HepG2 (cell line): ENCODE results near the gene YKT6. TPM values are rescaled to one million over a fixed set of nuclear protein-coding genes. Genes with fewer than 3 reads are reported as not detected.

Source experiments
- ATAC-seq: fragments of 200-7000 bp; cut with Tn5 transposase; 3 replicates; pipeline ENCODE4 v1.9.1; 2020; ENCODE audit warnings: mild to moderate bottlenecking, moderate library complexity
- BruUV-seq: library from RNA; stranded (reverse); fragments of 400-500 nt; replicated peaks from 2 replicates; lab custom pipeline; 2021; lab: Mats Ljungman, UMichigan
- CTCF ChIA-PET: fragments of 300-600 bp; formaldehyde crosslinking; extraction: SDS; loops from one replicate; lab custom pipeline; 2021; ENCODE audit warnings: low total read pairs, inconsistent platforms, low intra/inter-chr PET ratio; lab: Yijun Ruan, JAX
- POLR2A ChIA-PET: fragments of 350-600 bp; sonication (Branson Sonifier 250); formaldehyde crosslinking; loops from one replicate; lab custom pipeline; 2020; ENCODE audit warnings: antibody characterized with exemption, inconsistent platforms; lab: Yijun Ruan, JAX
- DNase-seq: peaks from one replicate; pipeline ENCODE4 v3.0.0-alpha.2; 2015; ENCODE audit warnings: low spot score
- FAIRE-seq: peaks from 3 replicates; lab custom pipeline; 2011; peaks lifted over from hg19 to GRCh38; lab: Jason Lieb, UNC
- H2AFZ ChIP-seq: one replicate; pipeline ENCODE4 v1.6.1; 2011; ENCODE audit warnings: low read length, inconsistent platforms
- H3K27ac ChIP-seq: fragments of 300-600 bp; 3 replicates; pipeline ENCODE4 v1.8.0; 2011; ENCODE audit warnings: mixed run types, mild to moderate bottlenecking, mixed read lengths, low read length, inconsistent platforms; ENCODE audit not compliant: insufficient read depth; ENCODE audit errors: extremely low read length
- H3K27me3 ChIP-seq, 2 experiments: fragments of 200-600 bp in 1 of 2; 2 replicates in 1 of 2; 3 replicates in 1 of 2; pipeline versions ENCODE4 v1.6.0 to v1.8.0; 2011; ENCODE audit warnings: low read length in 2 of 2, mild to moderate bottlenecking in 2 of 2, moderate library complexity in 2 of 2, inconsistent platforms in 1 of 2; ENCODE audit not compliant: insufficient read depth in 2 of 2, control insufficient read depth in 1 of 2
- H3K36me3 ChIP-seq, 2 experiments: fragments of 200-600 bp in 1 of 2; replicated peaks in 1 of 2; 2 replicates in 1 of 2; 3 replicates in 1 of 2; pipeline versions ENCODE4 v1.5.1 to v1.8.0; 2011; ENCODE audit warnings: low read length in 2 of 2, inconsistent platforms in 1 of 2; ENCODE audit not compliant: insufficient read depth in 2 of 2, control insufficient read depth in 1 of 2
- H3K4me1 ChIP-seq: 2 replicates; pipeline ENCODE4 v1.5.1; 2012; ENCODE audit warnings: low read length, inconsistent platforms; ENCODE audit not compliant: insufficient read depth
- H3K4me2 ChIP-seq: 2 replicates; pipeline ENCODE4 v1.6.0; 2011; ENCODE audit warnings: low read depth, low read length, inconsistent platforms
- H3K4me3 ChIP-seq, 3 experiments: fragments of 200-600 bp in 1 of 3; sonication (generic), shearing (Covaris generic) in 1 of 3; replicated peaks in 1 of 3; 2 replicates each; pipeline ENCODE4 v1.5.1; 2011 to 2016; ENCODE audit warnings: low read length in 3 of 3, inconsistent platforms in 2 of 3, low read depth in 2 of 3, mild to moderate bottlenecking in 2 of 3, control low read depth in 1 of 3, mixed read lengths in 1 of 3; ENCODE audit not compliant: insufficient read depth in 1 of 3
- H3K79me2 ChIP-seq: one replicate; pipeline ENCODE4 v1.6.1; 2011; ENCODE audit warnings: low read length, inconsistent platforms; ENCODE audit not compliant: insufficient read depth
- H3K9ac ChIP-seq: 2 replicates; pipeline ENCODE4 v1.6.0; 2011; ENCODE audit warnings: mild to moderate bottlenecking, low read depth, low read length, inconsistent platforms; ENCODE audit not compliant: insufficient read depth
- H3K9me3 ChIP-seq: 2 replicates; pipeline ENCODE4 v1.5.1; 2012; ENCODE audit warnings: mild to moderate bottlenecking, low read length
- H4K20me1 ChIP-seq: 2 replicates; pipeline ENCODE4 v1.6.0; 2011; ENCODE audit warnings: inconsistent platforms, mild to moderate bottlenecking, low read length, moderate library complexity; ENCODE audit not compliant: insufficient read depth
- CEBPG ChIP-seq: IDR thresholded peaks from 2 replicates; pipeline ENCODE4 v1.6.1; 2016
- KLF15 ChIP-seq: sonication (generic); formaldehyde crosslinking; IDR thresholded peaks from 2 replicates; pipeline ENCODE4 v1.8.1; 2023; ENCODE audit warnings: borderline replicate concordance, mild to moderate bottlenecking, inconsistent platforms, missing genetic modification reagents, mixed read lengths
- PLRG1 ChIP-seq: fragments of 450-650 bp; conservative IDR thresholded peaks from 2 replicates; pipeline ENCODE4 v1.6.1; 2016
- PTBP1 ChIP-seq: fragments of 200-400 bp; formaldehyde crosslinking; IDR thresholded peaks from 2 replicates; pipeline ENCODE4 v1.6.1; 2018; ENCODE audit warnings: low read length, low read depth; ENCODE audit not compliant: poor library complexity, severe bottlenecking
- ZC3H4 ChIP-seq: sonication (generic); formaldehyde crosslinking; IDR thresholded peaks from 2 replicates; pipeline ENCODE4 v1.4.0; 2020; ENCODE audit warnings: missing genetic modification reagents, borderline replicate concordance
- ZNF17 ChIP-seq: sonication (generic); formaldehyde crosslinking; IDR thresholded peaks from 2 replicates; pipeline ENCODE4 v1.5.0; 2020; ENCODE audit warnings: mild to moderate bottlenecking, missing genetic modification reagents
- ZNF263 ChIP-seq: sonication (generic); formaldehyde crosslinking; IDR thresholded peaks from 2 replicates; pipeline ENCODE4 v1.4.0; 2020; ENCODE audit warnings: missing genetic modification reagents
- WGBS: methylation state at CpG from one replicate; pipeline ENCODE4 v1.1.6; 2017; ENCODE audit warnings: low lambda C conversion rate; 5-methylcytosine and 5-hydroxymethylcytosine counted together
- in situ Hi-C: cut with HindIII; loops from 2 replicates; pipeline ENCODE4 v1.10.0; 2017; ENCODE audit warnings: low pct_unique_long_range_greater_than_20kb; ENCODE audit not compliant: extremely low pct_ligation_motif_present
- intact Hi-C: fragments of 100-400 bp; cut with micrococcal nuclease; formaldehyde crosslinking; loops from one replicate; pipeline ENCODE4 v1.10.0; 2022; ENCODE audit not compliant: unreplicated experiment
- polyA plus RNA-seq, 8 experiments: library from polyadenylated mRNA; depleted of rRNA in 3 of 8; stranded (reverse) in 7 of 8; unstranded in 1 of 8; fragments of >200 nt; fragmentation: Illumina TruSeq in 4 of 8; extraction: Trizol in 4 of 8; gene quantifications; 2 replicates each; pipeline versions ENCODE4 v1.2.1 to v1.2.3, GENCODE V29; 2011 to 2016; ENCODE audit warnings: low read depth in 4 of 8, missing spikeins in 1 of 8, mixed read lengths in 1 of 8; ENCODE audit not compliant: insufficient read depth in 1 of 8
- total RNA-seq, 5 experiments: library from RNA; depleted of rRNA; stranded (reverse); fragments of >200 nt; fragmentation: Illumina TruSeq; extraction: Trizol; gene quantifications; 2 replicates each; pipeline ENCODE4 v1.2.3, GENCODE V29; 2016; ENCODE audit warnings: low read depth in 1 of 5
- TF ChIP-seq, protein P1 (sequence below): sonication (generic); formaldehyde crosslinking; IDR thresholded peaks from 2 replicates; pipeline ENCODE4 v1.8.0; 2022; ENCODE audit warnings: mild to moderate bottlenecking, missing genetic modification reagents, moderate library complexity
- TF ChIP-seq, protein P2 (sequence below): IDR thresholded peaks from 2 replicates; pipeline ENCODE4 v1.6.1; 2016; ENCODE audit warnings: low read depth, missing genetic modification reagents, missing compliant biosample characterization
- TF ChIP-seq, protein P3 (sequence below): IDR thresholded peaks from 2 replicates; pipeline ENCODE4 v1.6.1; 2016; ENCODE audit warnings: mild to moderate bottlenecking
- TF ChIP-seq, protein P4 (sequence below): sonication (generic); formaldehyde crosslinking; IDR thresholded peaks from 2 replicates; pipeline ENCODE4 v1.4.0; 2020; ENCODE audit warnings: mild to moderate bottlenecking, missing genetic modification reagents, borderline replicate concordance

Gene YKT6
- total and polyA plus RNA-seq, 2 of the 13 experiments (the other 11 are each of a cell fraction or from before 2014, with no cell fraction given), result 52.2 to 60.3 TPM

DNA sequence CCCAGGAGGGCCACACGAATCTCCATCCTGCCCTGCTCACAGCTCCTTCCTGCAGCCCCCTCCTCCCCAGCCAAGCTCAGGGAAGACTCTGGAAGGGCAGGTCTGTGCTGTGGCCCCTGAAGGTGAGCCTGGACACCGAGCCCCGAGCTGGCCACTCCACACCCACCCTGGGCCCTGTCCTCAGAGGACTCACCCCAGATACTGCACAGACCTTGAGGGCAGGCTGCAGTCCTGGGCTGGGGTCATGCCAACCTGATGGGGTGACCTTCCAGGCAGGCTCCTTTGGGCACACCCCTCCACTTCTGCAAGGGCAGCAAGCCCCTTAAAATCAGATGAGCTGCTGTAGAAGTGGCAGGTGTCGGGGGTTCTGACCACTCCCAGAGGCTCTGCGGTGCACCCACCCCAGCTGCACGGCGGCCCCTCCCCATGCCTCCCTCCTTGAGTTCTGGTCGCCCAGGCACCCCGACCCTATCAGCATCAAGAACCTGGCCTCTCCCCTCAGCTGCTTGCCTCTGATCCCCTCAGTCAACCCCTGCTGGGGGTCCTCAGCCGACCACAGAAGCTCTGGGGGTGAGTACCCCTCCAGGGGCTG, 24.3 kb downstream of the YKT6 start:
- Histone ChIP-seq H3K4me2 (no peak overlapping the region), H3K27me3 (peaks cover 21 to 59% of the 10 kb centered on the region in 2 experiments; a peak in 4 of 5 replicates), H3K36me3 (no peaks in the 10 kb centered on the region), H4K20me1 (no peaks in the 10 kb centered on the region), H2AFZ (no peak overlapping the region), H3K9me3 (no peaks in the 10 kb centered on the region), H3K9ac (no peak overlapping the region), H3K79me2 (no peaks in the 10 kb centered on the region), H3K27ac (no peak overlapping the region), H3K4me1 (peaks cover 19% of the 10 kb centered on the region), H3K4me3 (no peak overlapping the region)
- FAIRE-seq, result no peak
- intact Hi-C loops, result no loop called here
- no peak for ATAC-seq
- WGBS, result 20% methylated on average over 5 of the region's 10 CpGs
- POLR2A ChIA-PET, result no interaction called here
- in situ Hi-C loops, result no loop called here
- no TSS peak for BruUV-seq
- CTCF ChIA-PET, result no interaction called here
- DNase-seq, result no peak
- TF ChIP-seq, protein P1, sequence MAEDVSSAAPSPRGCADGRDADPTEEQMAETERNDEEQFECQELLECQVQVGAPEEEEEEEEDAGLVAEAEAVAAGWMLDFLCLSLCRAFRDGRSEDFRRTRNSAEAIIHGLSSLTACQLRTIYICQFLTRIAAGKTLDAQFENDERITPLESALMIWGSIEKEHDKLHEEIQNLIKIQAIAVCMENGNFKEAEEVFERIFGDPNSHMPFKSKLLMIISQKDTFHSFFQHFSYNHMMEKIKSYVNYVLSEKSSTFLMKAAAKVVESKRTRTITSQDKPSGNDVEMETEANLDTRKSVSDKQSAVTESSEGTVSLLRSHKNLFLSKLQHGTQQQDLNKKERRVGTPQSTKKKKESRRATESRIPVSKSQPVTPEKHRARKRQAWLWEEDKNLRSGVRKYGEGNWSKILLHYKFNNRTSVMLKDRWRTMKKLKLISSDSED (CRISPR knock-in tag), result no peak
- TF ChIP-seq, protein P2, sequence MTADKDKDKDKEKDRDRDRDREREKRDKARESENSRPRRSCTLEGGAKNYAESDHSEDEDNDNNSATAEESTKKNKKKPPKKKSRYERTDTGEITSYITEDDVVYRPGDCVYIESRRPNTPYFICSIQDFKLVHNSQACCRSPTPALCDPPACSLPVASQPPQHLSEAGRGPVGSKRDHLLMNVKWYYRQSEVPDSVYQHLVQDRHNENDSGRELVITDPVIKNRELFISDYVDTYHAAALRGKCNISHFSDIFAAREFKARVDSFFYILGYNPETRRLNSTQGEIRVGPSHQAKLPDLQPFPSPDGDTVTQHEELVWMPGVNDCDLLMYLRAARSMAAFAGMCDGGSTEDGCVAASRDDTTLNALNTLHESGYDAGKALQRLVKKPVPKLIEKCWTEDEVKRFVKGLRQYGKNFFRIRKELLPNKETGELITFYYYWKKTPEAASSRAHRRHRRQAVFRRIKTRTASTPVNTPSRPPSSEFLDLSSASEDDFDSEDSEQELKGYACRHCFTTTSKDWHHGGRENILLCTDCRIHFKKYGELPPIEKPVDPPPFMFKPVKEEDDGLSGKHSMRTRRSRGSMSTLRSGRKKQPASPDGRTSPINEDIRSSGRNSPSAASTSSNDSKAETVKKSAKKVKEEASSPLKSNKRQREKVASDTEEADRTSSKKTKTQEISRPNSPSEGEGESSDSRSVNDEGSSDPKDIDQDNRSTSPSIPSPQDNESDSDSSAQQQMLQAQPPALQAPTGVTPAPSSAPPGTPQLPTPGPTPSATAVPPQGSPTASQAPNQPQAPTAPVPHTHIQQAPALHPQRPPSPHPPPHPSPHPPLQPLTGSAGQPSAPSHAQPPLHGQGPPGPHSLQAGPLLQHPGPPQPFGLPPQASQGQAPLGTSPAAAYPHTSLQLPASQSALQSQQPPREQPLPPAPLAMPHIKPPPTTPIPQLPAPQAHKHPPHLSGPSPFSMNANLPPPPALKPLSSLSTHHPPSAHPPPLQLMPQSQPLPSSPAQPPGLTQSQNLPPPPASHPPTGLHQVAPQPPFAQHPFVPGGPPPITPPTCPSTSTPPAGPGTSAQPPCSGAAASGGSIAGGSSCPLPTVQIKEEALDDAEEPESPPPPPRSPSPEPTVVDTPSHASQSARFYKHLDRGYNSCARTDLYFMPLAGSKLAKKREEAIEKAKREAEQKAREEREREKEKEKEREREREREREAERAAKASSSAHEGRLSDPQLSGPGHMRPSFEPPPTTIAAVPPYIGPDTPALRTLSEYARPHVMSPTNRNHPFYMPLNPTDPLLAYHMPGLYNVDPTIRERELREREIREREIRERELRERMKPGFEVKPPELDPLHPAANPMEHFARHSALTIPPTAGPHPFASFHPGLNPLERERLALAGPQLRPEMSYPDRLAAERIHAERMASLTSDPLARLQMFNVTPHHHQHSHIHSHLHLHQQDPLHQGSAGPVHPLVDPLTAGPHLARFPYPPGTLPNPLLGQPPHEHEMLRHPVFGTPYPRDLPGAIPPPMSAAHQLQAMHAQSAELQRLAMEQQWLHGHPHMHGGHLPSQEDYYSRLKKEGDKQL (CRISPR knock-in tag), result no peak
- TF ChIP-seq ZC3H4 (CRISPR knock-in tag) (no peak), CEBPG (CRISPR knock-in tag) (no peak), ZNF263 (CRISPR knock-in tag) (no peak), ZNF17 (CRISPR knock-in tag) (no peak), KLF15 (no peak), PLRG1 (no peak), PTBP1 (no peak)
- TF ChIP-seq, protein P3, sequence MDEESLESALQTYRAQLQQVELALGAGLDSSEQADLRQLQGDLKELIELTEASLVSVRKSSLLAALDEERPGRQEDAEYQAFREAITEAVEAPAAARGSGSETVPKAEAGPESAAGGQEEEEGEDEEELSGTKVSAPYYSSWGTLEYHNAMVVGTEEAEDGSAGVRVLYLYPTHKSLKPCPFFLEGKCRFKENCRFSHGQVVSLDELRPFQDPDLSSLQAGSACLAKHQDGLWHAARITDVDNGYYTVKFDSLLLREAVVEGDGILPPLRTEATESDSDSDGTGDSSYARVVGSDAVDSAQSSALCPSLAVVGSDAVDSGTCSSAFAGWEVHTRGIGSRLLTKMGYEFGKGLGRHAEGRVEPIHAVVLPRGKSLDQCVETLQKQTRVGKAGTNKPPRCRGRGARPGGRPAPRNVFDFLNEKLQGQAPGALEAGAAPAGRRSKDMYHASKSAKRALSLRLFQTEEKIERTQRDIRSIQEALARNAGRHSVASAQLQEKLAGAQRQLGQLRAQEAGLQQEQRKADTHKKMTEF (CRISPR knock-in tag), result no peak
- TF ChIP-seq, protein P4, sequence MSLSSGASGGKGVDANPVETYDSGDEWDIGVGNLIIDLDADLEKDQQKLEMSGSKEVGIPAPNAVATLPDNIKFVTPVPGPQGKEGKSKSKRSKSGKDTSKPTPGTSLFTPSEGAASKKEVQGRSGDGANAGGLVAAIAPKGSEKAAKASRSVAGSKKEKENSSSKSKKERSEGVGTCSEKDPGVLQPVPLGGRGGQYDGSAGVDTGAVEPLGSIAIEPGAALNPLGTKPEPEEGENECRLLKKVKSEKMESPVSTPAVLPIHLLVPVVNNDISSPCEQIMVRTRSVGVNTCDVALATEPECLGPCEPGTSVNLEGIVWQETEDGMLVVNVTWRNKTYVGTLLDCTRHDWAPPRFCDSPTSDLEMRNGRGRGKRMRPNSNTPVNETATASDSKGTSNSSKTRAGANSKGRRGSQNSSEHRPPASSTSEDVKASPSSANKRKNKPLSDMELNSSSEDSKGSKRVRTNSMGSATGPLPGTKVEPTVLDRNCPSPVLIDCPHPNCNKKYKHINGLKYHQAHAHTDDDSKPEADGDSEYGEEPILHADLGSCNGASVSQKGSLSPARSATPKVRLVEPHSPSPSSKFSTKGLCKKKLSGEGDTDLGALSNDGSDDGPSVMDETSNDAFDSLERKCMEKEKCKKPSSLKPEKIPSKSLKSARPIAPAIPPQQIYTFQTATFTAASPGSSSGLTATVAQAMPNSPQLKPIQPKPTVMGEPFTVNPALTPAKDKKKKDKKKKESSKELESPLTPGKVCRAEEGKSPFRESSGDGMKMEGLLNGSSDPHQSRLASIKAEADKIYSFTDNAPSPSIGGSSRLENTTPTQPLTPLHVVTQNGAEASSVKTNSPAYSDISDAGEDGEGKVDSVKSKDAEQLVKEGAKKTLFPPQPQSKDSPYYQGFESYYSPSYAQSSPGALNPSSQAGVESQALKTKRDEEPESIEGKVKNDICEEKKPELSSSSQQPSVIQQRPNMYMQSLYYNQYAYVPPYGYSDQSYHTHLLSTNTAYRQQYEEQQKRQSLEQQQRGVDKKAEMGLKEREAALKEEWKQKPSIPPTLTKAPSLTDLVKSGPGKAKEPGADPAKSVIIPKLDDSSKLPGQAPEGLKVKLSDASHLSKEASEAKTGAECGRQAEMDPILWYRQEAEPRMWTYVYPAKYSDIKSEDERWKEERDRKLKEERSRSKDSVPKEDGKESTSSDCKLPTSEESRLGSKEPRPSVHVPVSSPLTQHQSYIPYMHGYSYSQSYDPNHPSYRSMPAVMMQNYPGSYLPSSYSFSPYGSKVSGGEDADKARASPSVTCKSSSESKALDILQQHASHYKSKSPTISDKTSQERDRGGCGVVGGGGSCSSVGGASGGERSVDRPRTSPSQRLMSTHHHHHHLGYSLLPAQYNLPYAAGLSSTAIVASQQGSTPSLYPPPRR (CRISPR knock-in tag), result no peak
